T-helper 17 cell (primary cell): ENCODE measurements around the gene ANKS1B. TPM values are rescaled to one million over a fixed set of nuclear protein-coding genes. Genes with fewer than 3 reads are reported as not detected.
"Not testable (repeated sequence)": the region's sequence is repeated elsewhere in the genome, so short reads cannot be mapped to it uniquely, and the experiment has no call there.

Source experiments
- ATAC-seq: fragments of 150-1000 bp; cut with Tn5 transposase; 2 replicates; pipeline ENCODE4 v1.10.0; 2021; ENCODE audit warnings: mild to moderate bottlenecking, moderate library complexity
- DNase-seq, 3 donors: peaks; one replicate each; pipeline versions ENCODE4 v3.0.0 to v3.0.0-alpha.2; 2020 to 2021
- H3K9me3 ChIP-seq: one replicate; pipeline ENCODE4 v1.7.0; 2013; ENCODE audit warnings: low read length, mild to moderate bottlenecking; ENCODE audit not compliant: control insufficient read depth, poor library complexity, severe bottlenecking
- H3K27ac Mint-ChIP-seq: one replicate; pipeline ENCODE4 v1.8.0; 2022; ENCODE audit warnings: mild to moderate bottlenecking, moderate library complexity, mixed read lengths
- H3K27me3 Mint-ChIP-seq: one replicate; pipeline ENCODE4 v1.8.0; 2022; ENCODE audit warnings: mixed read lengths
- H3K36me3 Mint-ChIP-seq: one replicate; pipeline ENCODE4 v1.8.0; 2022; ENCODE audit warnings: low read depth, mixed read lengths
- H3K4me1 Mint-ChIP-seq: one replicate; pipeline ENCODE4 v1.8.0; 2022; ENCODE audit warnings: mild to moderate bottlenecking, mixed read lengths
- H3K4me3 Mint-ChIP-seq: one replicate; pipeline ENCODE4 v1.8.0; 2022; ENCODE audit warnings: mild to moderate bottlenecking, moderate library complexity, mixed read lengths
- total RNA-seq, 4 donors: library from RNA in 2 of 4; stranded (reverse) in 2 of 4; gene quantifications; one replicate each; pipeline ENCODE4 v1.2.3 and lab custom pipeline; 2022 to 2026

Gene ANKS1B
- total RNA-seq, 2 donors from 2014 or later = 0.35 to 1.2 TPM

GRCh38 chr12:99339663-99340062 is 645.1 kb downstream of the ANKS1B start:
- no peaks in the 10 kb centered on the region for H3K36me3 Mint-ChIP-seq
- no peaks in the 10 kb centered on the region for H3K9me3 ChIP-seq
- H3K4me1 Mint-ChIP-seq = no peaks in the 10 kb centered on the region
- no peak overlapping the region for H3K4me3 Mint-ChIP-seq
- no peaks in the 10 kb centered on the region for H3K27me3 Mint-ChIP-seq
- DNase-seq (no peak), ATAC-seq (no peak)
- no peak overlapping the region for H3K27ac Mint-ChIP-seq

- H3K4me1 Mint-ChIP-seq = no peaks in the 10 kb centered on the region
- H3K9me3 ChIP-seq = no peaks in the 10 kb centered on the region
- DNase-seq = no peak
- H3K27me3 Mint-ChIP-seq = no peaks in the 10 kb centered on the region
- no peak overlapping the region for H3K27ac Mint-ChIP-seq
- H3K4me3 Mint-ChIP-seq = no peak overlapping the region
- H3K36me3 Mint-ChIP-seq = no peaks in the 10 kb centered on the region
- ATAC-seq = no peak
Observed at GRCh38 chr12:99334285-99335056, 650.3 kb downstream of the ANKS1B start.

DNA sequence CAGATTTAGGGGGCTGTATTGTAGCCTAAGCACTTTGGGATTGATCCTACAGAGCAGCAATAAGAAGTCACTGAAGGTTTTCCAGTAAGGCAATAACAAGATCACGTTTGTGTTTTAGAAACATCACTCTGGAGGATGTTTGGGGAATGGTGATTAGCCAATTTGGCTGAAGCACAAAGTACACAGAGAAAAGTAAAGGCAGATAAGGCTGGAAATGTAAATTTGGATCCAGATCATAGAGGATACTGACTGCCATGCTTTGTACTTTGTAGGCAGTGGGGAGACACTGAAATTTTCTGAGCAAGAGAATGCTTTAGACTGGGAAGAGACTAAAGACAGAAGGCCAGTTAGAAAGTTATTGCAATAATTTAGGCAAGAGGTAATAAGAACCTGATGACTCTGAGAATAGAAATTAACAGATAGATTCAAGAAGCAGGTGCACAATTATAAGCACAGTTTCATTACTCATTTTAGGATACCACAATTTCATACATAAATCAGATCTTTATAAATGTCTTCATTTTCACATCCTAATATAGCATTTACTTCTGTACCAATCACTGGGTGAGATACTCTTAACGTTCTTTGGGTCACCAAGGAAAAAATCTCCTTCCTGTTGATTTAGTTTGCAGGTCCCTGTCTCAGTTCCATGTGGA is 651.7 kb downstream of the ANKS1B start:
- Mint-ChIP-seq H3K27me3 (no peaks in the 10 kb centered on the region), H3K4me1 (no peaks in the 10 kb centered on the region), H3K27ac (no peak overlapping the region), H3K36me3 (no peaks in the 10 kb centered on the region), H3K4me3 (no peak overlapping the region)
- DNase-seq = no peak
- no peak for ATAC-seq
- no peaks in the 10 kb centered on the region for H3K9me3 ChIP-seq

DNA sequence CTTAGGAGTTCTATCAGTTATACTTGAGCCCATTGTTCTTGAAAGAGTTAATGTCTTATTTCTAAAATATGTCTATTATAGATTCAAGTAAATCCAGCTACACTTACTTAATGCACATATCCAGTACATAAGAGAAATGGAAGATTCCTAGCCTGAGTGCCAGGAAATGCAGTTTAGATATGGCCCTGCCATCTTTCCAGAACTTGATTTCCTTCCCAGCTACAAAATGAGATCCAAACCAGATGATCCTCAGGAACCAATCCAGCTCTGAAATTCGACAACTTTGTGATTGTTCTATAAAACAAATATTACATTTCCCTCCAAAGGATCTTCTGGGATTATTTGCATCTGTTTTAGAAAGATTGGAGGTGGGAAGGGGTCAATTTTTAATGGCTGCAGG is 654.5 kb downstream of the ANKS1B start:
- no peak overlapping the region for H3K27ac Mint-ChIP-seq
- DNase-seq = no peak
- no peak for ATAC-seq
- no peaks in the 10 kb centered on the region for H3K4me1 Mint-ChIP-seq
- no peak overlapping the region for H3K4me3 Mint-ChIP-seq
- no peaks in the 10 kb centered on the region for H3K36me3 Mint-ChIP-seq
- no peaks in the 10 kb centered on the region for H3K9me3 ChIP-seq
- H3K27me3 Mint-ChIP-seq = no peaks in the 10 kb centered on the region

DNA sequence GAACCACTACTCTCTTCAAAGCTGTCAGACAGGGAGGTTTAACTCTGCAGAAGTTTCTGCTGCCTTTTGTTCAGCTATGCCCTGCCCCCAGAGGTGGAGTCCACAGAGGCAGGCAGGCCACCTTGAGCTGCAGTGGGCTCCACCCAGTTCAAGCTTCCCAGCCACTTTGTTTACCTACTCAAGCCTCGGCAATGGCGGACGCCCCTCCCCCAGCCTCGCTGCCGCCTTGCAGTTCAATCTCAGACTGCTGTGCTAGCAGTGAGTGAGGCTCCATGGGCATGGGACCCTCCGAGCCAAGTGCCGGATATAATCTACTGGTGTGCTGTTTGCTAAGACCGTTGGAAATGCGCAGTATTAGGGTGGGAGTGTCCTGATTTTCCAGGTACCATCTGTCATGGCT is 663.5 kb downstream of the ANKS1B start:
- H3K36me3 Mint-ChIP-seq, H3K4me1 Mint-ChIP-seq, H3K27ac Mint-ChIP-seq, H3K9me3 ChIP-seq, H3K27me3 Mint-ChIP-seq, DNase-seq, ATAC-seq, H3K4me3 Mint-ChIP-seq: not testable (repeated sequence)

GRCh38 chr12:99311373-99311772 is 673.4 kb downstream of the ANKS1B start:
- H3K36me3 Mint-ChIP-seq = no peaks in the 10 kb centered on the region
- no peak overlapping the region for H3K4me3 Mint-ChIP-seq
- no peaks in the 10 kb centered on the region for H3K9me3 ChIP-seq
- no peak overlapping the region for H3K27ac Mint-ChIP-seq
- ATAC-seq (no peak), DNase-seq (no peak)
- H3K27me3 Mint-ChIP-seq = no peaks in the 10 kb centered on the region
- no peaks in the 10 kb centered on the region for H3K4me1 Mint-ChIP-seq

DNA sequence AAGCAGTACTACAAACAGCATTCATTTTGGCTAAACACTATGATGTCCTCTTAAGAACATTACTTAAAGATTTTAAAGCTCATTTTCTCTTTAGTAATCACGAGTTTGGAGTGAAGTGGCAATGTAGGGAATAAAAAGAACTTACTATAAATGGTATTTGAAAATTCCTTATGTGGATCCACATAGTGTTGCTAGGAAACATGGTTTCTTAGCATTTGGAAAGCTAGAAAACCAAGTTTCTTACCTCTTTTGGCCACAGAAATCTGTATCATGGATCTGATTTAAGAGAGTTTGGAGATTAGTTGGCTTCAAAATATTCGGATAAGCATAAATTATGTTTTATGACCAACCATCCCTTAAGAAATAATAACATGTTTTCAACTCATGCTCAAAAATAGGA is 674.9 kb downstream of the ANKS1B start:
- no peaks in the 10 kb centered on the region for H3K4me1 Mint-ChIP-seq
- no peak overlapping the region for H3K27ac Mint-ChIP-seq
- H3K27me3 Mint-ChIP-seq = no peaks in the 10 kb centered on the region
- no peak for DNase-seq
- H3K4me3 Mint-ChIP-seq = no peak overlapping the region
- H3K36me3 Mint-ChIP-seq = no peaks in the 10 kb centered on the region
- no peaks in the 10 kb centered on the region for H3K9me3 ChIP-seq
- ATAC-seq = no peak

GRCh38 chr12:99302874-99303273 is 681.9 kb downstream of the ANKS1B start:
- Mint-ChIP-seq H3K27me3 (no peaks in the 10 kb centered on the region), H3K4me3 (no peak overlapping the region), H3K36me3 (no peaks in the 10 kb centered on the region), H3K4me1 (no peaks in the 10 kb centered on the region), H3K27ac (no peak overlapping the region)
- H3K9me3 ChIP-seq = no peaks in the 10 kb centered on the region
- ATAC-seq (no peak), DNase-seq (no peak)

GRCh38 chr12:99287136-99287535 is 697.6 kb downstream of the ANKS1B start:
- Mint-ChIP-seq H3K27ac (no peak overlapping the region), H3K4me3 (no peak overlapping the region), H3K36me3 (no peaks in the 10 kb centered on the region), H3K4me1 (no peaks in the 10 kb centered on the region), H3K27me3 (no peaks in the 10 kb centered on the region)
- no peaks in the 10 kb centered on the region for H3K9me3 ChIP-seq
- no peak for DNase-seq
- no peak for ATAC-seq

GRCh38 chr12:99284161-99284560 is 700.6 kb downstream of the ANKS1B start:
- DNase-seq (no peak), ATAC-seq (no peak)
- Mint-ChIP-seq H3K36me3 (no peaks in the 10 kb centered on the region), H3K4me1 (no peaks in the 10 kb centered on the region), H3K27ac (no peak overlapping the region), H3K4me3 (no peak overlapping the region), H3K27me3 (no peaks in the 10 kb centered on the region)
- H3K9me3 ChIP-seq = no peaks in the 10 kb centered on the region

GRCh38 chr12:99282624-99283023 is 702.1 kb downstream of the ANKS1B start:
- no peaks in the 10 kb centered on the region for H3K27me3 Mint-ChIP-seq
- no peak for DNase-seq
- ATAC-seq = no peak
- no peaks in the 10 kb centered on the region for H3K36me3 Mint-ChIP-seq
- H3K9me3 ChIP-seq = no peaks in the 10 kb centered on the region
- no peak overlapping the region for H3K4me3 Mint-ChIP-seq
- no peaks in the 10 kb centered on the region for H3K4me1 Mint-ChIP-seq
- no peak overlapping the region for H3K27ac Mint-ChIP-seq

- Mint-ChIP-seq H3K27ac (no peak overlapping the region), H3K27me3 (no peaks in the 10 kb centered on the region), H3K36me3 (no peaks in the 10 kb centered on the region), H3K4me1 (no peaks in the 10 kb centered on the region), H3K4me3 (no peak overlapping the region)
- H3K9me3 ChIP-seq = no peaks in the 10 kb centered on the region
- ATAC-seq (no peak), DNase-seq (no peak)
Observed at GRCh38 chr12:99282086-99282485, 702.6 kb downstream of the ANKS1B start.

GRCh38 chr12:99281277-99281676 is 703.5 kb downstream of the ANKS1B start:
- no peak overlapping the region for H3K27ac Mint-ChIP-seq
- no peaks in the 10 kb centered on the region for H3K27me3 Mint-ChIP-seq
- no peak for DNase-seq
- H3K4me1 Mint-ChIP-seq = no peaks in the 10 kb centered on the region
- H3K9me3 ChIP-seq = no peaks in the 10 kb centered on the region
- H3K36me3 Mint-ChIP-seq = no peaks in the 10 kb centered on the region
- no peak overlapping the region for H3K4me3 Mint-ChIP-seq
- no peak for ATAC-seq

- H3K9me3 ChIP-seq = no peaks in the 10 kb centered on the region
- Mint-ChIP-seq H3K4me1 (no peaks in the 10 kb centered on the region), H3K27ac (no peak overlapping the region), H3K27me3 (no peaks in the 10 kb centered on the region), H3K36me3 (no peaks in the 10 kb centered on the region), H3K4me3 (no peak overlapping the region)
- DNase-seq (no peak), ATAC-seq (no peak)
Observed at GRCh38 chr12:99278899-99279298, 705.8 kb downstream of the ANKS1B start.
